Small intestine (tissue), 7 donors: ENCODE data around the gene MKKS. TPM values are rescaled to one million over a fixed set of nuclear protein-coding genes. Genes with fewer than 3 reads are reported as not detected.

Source experiments
- DNase-seq, 2 donors: peaks; one replicate each; pipeline versions ENCODE4 v3.0.0 to v3.0.0-alpha.2; 2013
- FAIRE-seq: peaks from 2 replicates; lab custom pipeline; 2012; peaks lifted over from hg19 to GRCh38; lab: Jason Lieb, UNC
- H3K27ac ChIP-seq, 3 donors: one replicate each; pipeline ENCODE4 v1.5.1; 2013; ENCODE audit warnings: low read length in 2 of 3, mild to moderate bottlenecking in 2 of 3, control low read depth in 1 of 3, inconsistent platforms in 1 of 3, low read depth in 1 of 3, moderate library complexity in 1 of 3
- H3K27me3 ChIP-seq, 3 donors: one replicate each; pipeline ENCODE4 v1.6.1; 2013; ENCODE audit warnings: low read length in 3 of 3, inconsistent platforms in 1 of 3; ENCODE audit not compliant: control insufficient read depth in 3 of 3, insufficient read depth in 3 of 3
- H3K36me3 ChIP-seq, 3 donors: one replicate each; pipeline ENCODE4 v1.6.1; 2013; ENCODE audit warnings: low read length in 3 of 3, inconsistent platforms in 1 of 3, low read depth in 1 of 3, mild to moderate bottlenecking in 1 of 3, moderate library complexity in 1 of 3; ENCODE audit not compliant: control insufficient read depth in 3 of 3, insufficient read depth in 2 of 3
- H3K4me1 ChIP-seq, 3 donors: one replicate each; pipeline ENCODE4 v1.6.1; 2013; ENCODE audit warnings: low read length in 2 of 3, inconsistent platforms in 1 of 3, low read depth in 1 of 3, mild to moderate bottlenecking in 1 of 3, moderate library complexity in 1 of 3; ENCODE audit not compliant: control insufficient read depth in 3 of 3, insufficient read depth in 2 of 3
- H3K4me3 ChIP-seq, 3 donors: one replicate each; pipeline ENCODE4 v1.5.1; 2013; ENCODE audit warnings: low read length in 3 of 3, control low read depth in 1 of 3, inconsistent platforms in 1 of 3, low read depth in 1 of 3, mild to moderate bottlenecking in 1 of 3, moderate library complexity in 1 of 3
- H3K9me3 ChIP-seq, 2 donors: one replicate each; pipeline ENCODE4 v1.6.1; 2013; ENCODE audit warnings: low read depth in 1 of 2, low read length in 1 of 2; ENCODE audit not compliant: control insufficient read depth in 2 of 2, insufficient read depth in 1 of 2
- WGBS, 3 donors: extraction: QIAGEN DNeasy Blood & Tissue Kit; methylation state at CpG; one replicate each; pipeline ENCODE4 v1.1.7; 2013; 5-methylcytosine and 5-hydroxymethylcytosine counted together
- polyA plus RNA-seq, 4 donors: library from polyadenylated mRNA; stranded (reverse) in 3 of 4; unstranded in 1 of 4; fragments of 200-250 nt in 3 of 4; fragments of 120-200 nt in 1 of 4; gene quantifications; one replicate each; pipeline versions ENCODE4 v1.2.1 to v1.2.3, GENCODE V29; 2013
- donor health status: healthy with polysubstance abuse.
- donor health status: control.
- donor health status: control.
- donor health status: Bipolar disorder and iron deficiency.
- donor health status: healthy.

Gene MKKS
- polyA plus RNA-seq, 4 donors: 22.7 to 29.1 (median 24.6) TPM

DNA sequence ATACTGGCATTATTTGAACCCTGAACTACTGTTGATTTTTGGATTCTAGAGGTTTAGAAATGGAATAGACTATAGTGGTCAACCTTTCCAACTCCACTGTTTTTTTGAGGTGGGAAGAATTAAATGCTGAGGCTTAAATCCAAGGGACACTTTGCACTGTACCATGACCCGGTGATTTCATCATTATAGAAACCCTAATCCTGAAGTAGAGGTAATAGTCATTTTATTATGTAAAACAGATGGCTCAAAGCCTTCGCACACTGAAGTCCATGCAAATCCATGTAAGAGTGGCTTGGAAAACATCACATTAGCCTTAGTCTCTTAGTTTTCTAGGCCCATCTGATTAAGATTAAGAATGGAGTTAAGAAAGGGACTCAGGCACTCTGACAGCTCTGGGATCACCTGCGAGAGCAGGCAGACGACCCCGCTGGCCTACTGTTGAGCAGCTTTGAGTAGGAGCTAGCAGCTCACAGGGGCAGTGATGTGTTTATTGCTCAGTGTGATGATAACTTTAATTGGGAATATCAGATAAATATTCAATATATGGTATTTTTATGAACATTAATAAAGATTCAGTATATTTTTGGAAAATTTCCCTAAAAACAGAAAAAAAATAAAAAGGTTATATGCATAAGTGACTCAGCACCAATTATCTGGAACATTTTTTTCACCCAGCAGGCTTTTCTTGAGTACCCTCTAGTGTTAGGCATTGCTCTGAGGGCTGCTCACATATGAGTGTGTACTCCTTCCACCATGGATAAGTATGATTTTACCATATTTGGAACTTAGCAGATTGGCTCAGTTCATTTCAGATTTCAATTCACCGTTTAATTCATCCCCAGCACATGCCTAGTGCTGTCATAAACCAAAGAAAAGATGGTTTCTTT, 14.5 kb upstream of the MKKS start:
- Histone ChIP-seq H3K36me3 (peaks cover 0 to 3% (median 0%) of the 10 kb centered on the region in 3 donors), H3K4me3 (no peak overlapping the region), H3K27ac (no peak overlapping the region), H3K4me1 (peaks cover 0 to 2% (median 0%) of the 10 kb centered on the region in 3 donors), H3K9me3 (no peaks in the 10 kb centered on the region), H3K27me3 (no peaks in the 10 kb centered on the region)
- DNase-seq: no peak
- WGBS, 3 donors: 89 to 96% (median 92%) methylated on average over 6 of the region's 6 CpGs
- no peak for FAIRE-seq

DNA sequence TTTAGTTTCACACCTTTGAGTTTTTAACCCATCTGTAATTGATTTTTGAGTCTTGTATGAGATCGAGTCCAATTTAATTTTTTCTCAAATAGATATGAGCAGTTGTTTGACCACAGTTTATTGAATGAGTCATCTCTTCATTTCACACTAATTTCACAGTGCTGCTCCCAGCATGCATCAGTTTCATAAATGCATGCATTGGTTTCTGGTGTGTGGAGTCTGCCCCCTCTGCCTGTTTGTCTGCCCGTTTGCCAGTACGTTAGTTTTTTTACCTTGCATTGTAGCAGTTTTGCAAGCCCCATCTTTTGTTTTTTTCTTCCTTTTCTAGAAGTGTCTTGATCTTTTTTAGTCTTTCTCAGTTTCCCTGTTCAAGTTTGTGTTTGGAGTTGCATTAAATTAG, 13.0 kb upstream of the MKKS start:
- peak overlapping the region in 1 of 3 donors; percentile 7 for H3K4me3 ChIP-seq
- no peak overlapping the region for H3K27ac ChIP-seq
- peak; percentile 36 for FAIRE-seq
- H3K27me3 ChIP-seq: no peaks in the 10 kb centered on the region
- peak; percentile 27 to 70 for DNase-seq
- H3K9me3 ChIP-seq: no peaks in the 10 kb centered on the region
- H3K36me3 ChIP-seq: peaks cover 0 to 3% (median 0%) of the 10 kb centered on the region in 3 donors
- peaks cover 0 to 2% (median 0%) of the 10 kb centered on the region in 3 donors for H3K4me1 ChIP-seq
- 1 to 19% (median 4%) methylated on average over 3 of the region's 3 CpGs for WGBS, 3 donors

DNA sequence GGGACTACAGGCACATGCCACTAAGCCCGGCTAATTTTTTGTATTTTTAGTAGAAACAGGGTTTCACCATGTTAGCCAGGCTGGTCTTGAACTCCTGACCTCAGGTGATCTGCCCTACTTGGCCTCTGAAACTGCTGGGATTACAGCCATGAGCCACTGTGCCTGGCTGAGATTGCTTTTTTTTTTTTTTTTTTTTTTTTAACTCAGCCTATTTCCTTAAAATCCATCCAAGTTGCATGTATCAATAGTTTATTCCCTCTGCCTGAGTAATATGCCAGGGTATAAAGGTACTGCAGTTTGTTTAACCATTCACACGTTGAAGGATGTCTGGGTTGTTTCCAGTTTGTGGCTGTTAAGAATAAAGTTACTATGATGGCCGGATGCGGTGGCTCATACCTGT, 11.7 kb upstream of the MKKS start:
- Histone ChIP-seq H3K27ac (no peak overlapping the region), H3K4me3 (no peak overlapping the region), H3K36me3 (peaks cover 0 to 3% (median 0%) of the 10 kb centered on the region in 3 donors), H3K4me1 (peaks cover 0 to 2% (median 0%) of the 10 kb centered on the region in 3 donors), H3K27me3 (no peaks in the 10 kb centered on the region), H3K9me3 (no peaks in the 10 kb centered on the region)
- DNase-seq (no peak), FAIRE-seq (no peak)
- 81 to 87% (median 87%) methylated on average over 4 of the region's 4 CpGs for WGBS, 3 donors

DNA sequence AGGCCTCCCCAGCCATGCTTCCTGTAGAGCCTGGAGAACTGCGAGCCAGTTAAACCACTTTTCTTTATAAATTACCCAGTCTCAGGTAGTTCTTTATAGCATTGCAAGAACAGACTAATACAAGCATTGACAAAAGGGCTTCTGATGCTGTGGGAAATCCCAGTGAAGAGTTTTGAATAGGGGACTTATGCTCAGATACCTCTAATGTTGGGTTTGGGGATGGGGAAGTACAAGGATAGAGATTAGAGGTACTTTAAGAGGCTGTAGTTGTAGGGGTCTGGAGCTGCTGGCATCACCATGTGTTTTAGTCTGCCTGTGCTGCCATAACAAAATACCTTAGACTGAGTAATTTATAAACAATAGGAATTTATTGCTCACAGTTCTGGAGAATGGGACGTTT, 9.9 kb upstream of the MKKS start:
- 69 to 89% (median 74%) methylated on average over 2 of the region's 2 CpGs for WGBS, 3 donors
- Histone ChIP-seq H3K9me3 (no peaks in the 10 kb centered on the region), H3K36me3 (peaks cover 0 to 3% (median 0%) of the 10 kb centered on the region in 3 donors), H3K4me3 (no peak overlapping the region), H3K4me1 (no peaks in the 10 kb centered on the region), H3K27me3 (no peaks in the 10 kb centered on the region), H3K27ac (no peak overlapping the region)
- FAIRE-seq: no peak
- DNase-seq: no peak

DNA sequence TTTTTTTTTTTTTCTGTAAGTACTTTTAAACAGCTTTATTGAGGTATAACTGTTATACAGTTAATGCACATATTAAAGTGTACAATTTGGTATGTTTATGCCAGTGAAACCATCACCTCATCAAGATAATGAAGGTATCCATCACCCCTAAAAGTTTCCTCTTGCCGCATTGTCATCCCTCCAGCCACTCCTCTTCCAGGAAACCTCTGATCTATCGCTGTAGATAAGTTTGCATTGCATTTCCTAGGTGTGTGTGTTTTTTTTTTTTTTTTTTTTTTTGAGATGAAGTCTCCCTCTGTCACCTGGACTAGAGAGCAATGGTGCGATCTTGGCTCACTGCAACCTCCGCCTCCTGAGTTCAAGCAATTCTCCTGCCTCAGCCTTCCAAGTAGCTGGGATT, 4.2 kb upstream of the MKKS start:
- no peaks in the 10 kb centered on the region for H3K4me1 ChIP-seq
- peaks cover 0 to 3% (median 0%) of the 10 kb centered on the region in 3 donors for H3K36me3 ChIP-seq
- FAIRE-seq: no peak
- no peaks in the 10 kb centered on the region for H3K27me3 ChIP-seq
- H3K9me3 ChIP-seq: no peaks in the 10 kb centered on the region
- DNase-seq: no peak
- 75 to 89% (median 77%) methylated on average over 4 of the region's 4 CpGs for WGBS, 3 donors
- no peak overlapping the region for H3K4me3 ChIP-seq
- H3K27ac ChIP-seq: no peak overlapping the region

DNA sequence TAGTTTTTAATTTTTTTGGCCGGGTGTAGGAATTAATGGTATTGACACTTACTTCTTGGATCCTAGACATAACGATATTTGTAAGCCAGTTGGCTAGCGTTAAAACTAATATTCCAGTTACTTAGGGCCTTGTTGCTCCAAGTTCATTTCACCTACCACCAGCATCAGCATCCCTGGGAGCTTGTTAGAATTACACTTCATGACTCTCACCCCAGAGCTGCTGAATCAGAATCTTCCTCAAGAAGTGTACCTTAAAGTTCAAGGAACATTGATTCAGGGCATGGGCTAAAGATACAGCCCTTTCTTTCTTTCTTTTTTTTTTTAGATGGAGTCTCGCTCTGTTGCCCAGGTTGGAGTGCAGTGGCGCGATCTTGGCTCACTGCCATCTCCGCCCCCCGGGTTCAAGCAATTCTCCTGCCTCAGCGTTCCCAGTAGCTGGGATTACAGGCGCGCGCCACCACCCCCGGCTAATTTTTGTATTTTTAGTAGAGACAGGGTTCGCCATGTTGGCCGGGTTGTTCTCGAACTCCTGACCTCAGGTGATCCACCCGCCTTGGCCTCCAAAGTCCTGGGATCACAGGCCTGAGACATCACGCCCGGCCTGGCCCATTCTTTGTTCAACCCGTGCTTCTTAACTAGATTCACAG, 2.2 kb upstream of the MKKS start:
- FAIRE-seq (no peak), DNase-seq (no peak)
- no peaks in the 10 kb centered on the region for H3K9me3 ChIP-seq
- H3K4me3 ChIP-seq: no peak overlapping the region
- peaks cover 5 to 12% (median 7%) of the 10 kb centered on the region in 3 donors for H3K4me1 ChIP-seq
- H3K27me3 ChIP-seq: no peaks in the 10 kb centered on the region
- no peak overlapping the region for H3K27ac ChIP-seq
- peaks cover 0 to 6% (median 0%) of the 10 kb centered on the region in 3 donors for H3K36me3 ChIP-seq
- 95 to 96% (median 96%) methylated on average over 20 of the region's 20 CpGs for WGBS, 3 donors

DNA sequence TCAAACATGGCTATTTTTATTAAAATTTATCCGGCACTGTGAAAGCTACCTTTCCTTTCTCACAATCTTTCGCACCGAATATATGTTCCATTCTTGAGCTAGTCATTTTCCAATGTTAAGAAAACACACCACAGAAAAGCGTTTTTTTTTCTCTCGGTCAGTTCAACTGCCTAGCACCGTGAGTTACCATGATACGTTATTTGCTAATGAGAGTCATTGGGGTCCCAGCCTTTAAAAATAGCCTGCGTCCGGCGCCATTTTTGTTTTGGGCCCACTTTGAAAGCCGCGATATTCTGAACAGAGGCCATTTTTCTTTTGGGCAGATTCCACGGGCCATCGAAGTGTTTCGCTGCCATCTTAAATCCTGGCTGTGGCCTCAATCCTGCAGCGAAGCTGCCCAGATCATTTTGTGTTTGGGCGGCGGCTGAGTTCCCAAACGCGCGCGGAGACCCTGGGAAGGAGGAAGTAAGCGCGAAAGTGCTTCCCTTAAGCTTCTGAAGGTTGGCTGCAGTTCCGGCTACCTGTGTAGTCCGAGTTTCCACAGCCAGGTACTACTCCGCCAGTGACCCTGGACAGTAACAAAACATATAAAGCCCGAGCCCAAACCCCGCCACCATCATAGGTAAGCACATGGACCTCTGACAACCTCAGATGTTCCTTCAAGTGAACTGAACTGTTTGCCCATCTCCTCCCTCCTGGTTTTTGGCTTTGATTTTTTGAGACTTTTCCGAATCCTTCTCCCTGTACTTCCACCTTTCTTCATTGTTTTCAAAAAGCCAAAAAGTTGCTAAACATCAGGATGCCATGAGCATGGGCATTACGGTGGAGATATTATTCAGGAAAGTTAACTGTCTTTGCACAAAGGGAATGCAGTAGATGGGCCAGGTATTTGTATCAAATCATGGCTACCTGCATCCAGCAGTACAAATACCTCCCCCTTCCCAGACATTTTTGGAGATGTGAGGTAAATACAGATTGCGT, 1.1 kb upstream of the MKKS start, which contains the start of gene SLX4IP:
SLX4IP (plus strand) TSS at position 474 of the 981 bp plus-strand sequence. CDS start 22,900 bp downstream, outside the sequence.
- Histone ChIP-seq H3K9me3 (no peaks in the 10 kb centered on the region), H3K27ac (peak within 1 kb of the TSS; percentile 95 to 97 (median 96)), H3K4me3 (peak within 1 kb of the TSS; percentile 29 to 96 (median 79)), H3K36me3 (peaks cover 0 to 6% (median 0%) of the 10 kb centered on the region in 3 donors), H3K4me1 (peaks cover 5 to 12% (median 7%) of the 10 kb centered on the region in 3 donors), H3K27me3 (no peaks in the 10 kb centered on the region)
- WGBS, 3 donors: 1 to 2% (median 1%) methylated on average over 32 of the region's 32 CpGs
- FAIRE-seq: peak; percentile 70
- DNase-seq: peak; percentile 97
